NOMO-1 treated with dmso at 0.1 percent for 144 hours (cell line): ENCODE data around the gene ST8SIA3.
"Not testable (repeated sequence)": the region's sequence is repeated elsewhere in the genome, so short reads cannot be mapped to it uniquely, and the experiment has no call there.

Experiments used
- DNase-seq: peaks from one replicate; lab custom pipeline; 2025; ENCODE audit not compliant: unreplicated experiment; lab: John Stamatoyannopoulos, UW

ST8SIA3 gene

GRCh38 chr18:57364460-57364859 lies 12.1 kb downstream of the ST8SIA3 start:
- no peak for DNase-seq

GRCh38 chr18:57366528-57367081 lies 14.2 kb downstream of the ST8SIA3 start:
- DNase-seq, result no peak

- DNase-seq, result no peak
These were observed 20.1 kb downstream of the ST8SIA3 start for GRCh38 chr18:57372444-57372843.

GRCh38 chr18:57373017-57373416 lies 20.7 kb downstream of the ST8SIA3 start:
- no peak for DNase-seq

GRCh38 chr18:57376503-57376902 lies 24.1 kb downstream of the ST8SIA3 start:
- DNase-seq, result no peak

- DNase-seq, result no peak
These were observed 36.9 kb downstream of the ST8SIA3 start for GRCh38 chr18:57389271-57389670.

GRCh38 chr18:57390044-57390443 lies 37.7 kb downstream of the ST8SIA3 start:
- no peak for DNase-seq

- not testable (repeated sequence) for DNase-seq
These were observed 42.4 kb downstream of the ST8SIA3 start for GRCh38 chr18:57394749-57395148.

- not testable (repeated sequence) for DNase-seq
These were observed 44.5 kb downstream of the ST8SIA3 start for GRCh38 chr18:57396831-57397230.

- no peak for DNase-seq
These were observed 45.2 kb downstream of the ST8SIA3 start for GRCh38 chr18:57397440-57398132.

GRCh38 chr18:57404345-57404744 lies 52.0 kb downstream of the ST8SIA3 start:
- no peak for DNase-seq

- DNase-seq, result no peak
These were observed 57.3 kb downstream of the ST8SIA3 start for GRCh38 chr18:57409650-57410049.

- no peak for DNase-seq
These were observed 58.4 kb downstream of the ST8SIA3 start for GRCh38 chr18:57410749-57411148.

GRCh38 chr18:57416542-57416941 lies 64.2 kb downstream of the ST8SIA3 start:
- DNase-seq, result no peak
